K562 treated with DMSO at 1 percent for 24 hours (cell line): ENCODE measurements around the gene TXN2. TPM values are rescaled to one million over a fixed set of nuclear protein-coding genes. Genes with fewer than 3 reads are reported as not detected.

Experiments used
- total RNA-seq: library from RNA; unstranded; fragments of 300-600 nt; gene quantifications from 2 replicates; pipeline ENCODE4 v1.2.3, GENCODE V29; 2022; ENCODE audit warnings: low read depth; ENCODE audit not compliant: insufficient read depth

TXN2 gene, protein sequence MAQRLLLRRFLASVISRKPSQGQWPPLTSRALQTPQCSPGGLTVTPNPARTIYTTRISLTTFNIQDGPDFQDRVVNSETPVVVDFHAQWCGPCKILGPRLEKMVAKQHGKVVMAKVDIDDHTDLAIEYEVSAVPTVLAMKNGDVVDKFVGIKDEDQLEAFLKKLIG
- 114 and 115 TPM in 2 replicates for total RNA-seq

DNA sequence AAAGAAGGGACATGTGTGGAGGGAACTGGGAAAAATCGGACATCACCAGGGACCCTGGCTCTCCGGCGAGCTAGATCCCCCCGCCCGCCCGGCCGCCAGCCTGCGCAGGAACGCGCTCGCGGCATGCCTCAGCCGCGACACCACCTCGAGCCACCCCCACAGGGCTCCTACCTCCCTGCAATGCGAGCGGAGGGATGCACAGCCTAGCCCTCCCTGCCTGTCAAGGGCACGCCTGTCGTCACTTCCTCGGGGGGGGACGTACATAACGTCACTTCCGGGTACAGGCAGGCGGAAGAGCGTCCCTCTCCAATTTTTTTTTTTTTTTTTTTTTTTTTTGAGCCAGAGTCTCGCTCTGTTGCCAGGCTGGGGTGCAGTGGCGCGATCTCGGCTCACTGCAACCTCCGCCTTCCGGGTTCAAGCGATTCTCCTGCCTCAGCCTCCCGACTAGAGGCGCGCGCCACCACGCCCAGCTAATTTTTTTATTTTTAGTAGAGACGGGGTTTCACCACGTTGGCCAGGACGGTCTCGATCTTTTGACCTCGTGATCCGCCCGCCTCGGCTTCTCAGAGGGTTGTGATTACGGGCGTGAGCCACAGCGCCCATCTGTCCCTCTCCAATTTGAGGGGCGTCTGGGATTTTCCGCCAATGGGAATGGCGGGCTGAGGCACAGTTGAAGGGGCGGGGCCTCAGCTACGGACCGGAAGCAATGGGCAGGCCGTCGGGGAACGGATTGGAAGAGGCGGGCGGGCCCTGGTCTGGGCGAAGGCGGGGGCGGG is at the start of gene TXN2:
Gene TXN2, minus strand, starts transcription at position 248 of the 776 bp plus-strand sequence. CDS start 803 bp downstream, outside the sequence.

DNA sequence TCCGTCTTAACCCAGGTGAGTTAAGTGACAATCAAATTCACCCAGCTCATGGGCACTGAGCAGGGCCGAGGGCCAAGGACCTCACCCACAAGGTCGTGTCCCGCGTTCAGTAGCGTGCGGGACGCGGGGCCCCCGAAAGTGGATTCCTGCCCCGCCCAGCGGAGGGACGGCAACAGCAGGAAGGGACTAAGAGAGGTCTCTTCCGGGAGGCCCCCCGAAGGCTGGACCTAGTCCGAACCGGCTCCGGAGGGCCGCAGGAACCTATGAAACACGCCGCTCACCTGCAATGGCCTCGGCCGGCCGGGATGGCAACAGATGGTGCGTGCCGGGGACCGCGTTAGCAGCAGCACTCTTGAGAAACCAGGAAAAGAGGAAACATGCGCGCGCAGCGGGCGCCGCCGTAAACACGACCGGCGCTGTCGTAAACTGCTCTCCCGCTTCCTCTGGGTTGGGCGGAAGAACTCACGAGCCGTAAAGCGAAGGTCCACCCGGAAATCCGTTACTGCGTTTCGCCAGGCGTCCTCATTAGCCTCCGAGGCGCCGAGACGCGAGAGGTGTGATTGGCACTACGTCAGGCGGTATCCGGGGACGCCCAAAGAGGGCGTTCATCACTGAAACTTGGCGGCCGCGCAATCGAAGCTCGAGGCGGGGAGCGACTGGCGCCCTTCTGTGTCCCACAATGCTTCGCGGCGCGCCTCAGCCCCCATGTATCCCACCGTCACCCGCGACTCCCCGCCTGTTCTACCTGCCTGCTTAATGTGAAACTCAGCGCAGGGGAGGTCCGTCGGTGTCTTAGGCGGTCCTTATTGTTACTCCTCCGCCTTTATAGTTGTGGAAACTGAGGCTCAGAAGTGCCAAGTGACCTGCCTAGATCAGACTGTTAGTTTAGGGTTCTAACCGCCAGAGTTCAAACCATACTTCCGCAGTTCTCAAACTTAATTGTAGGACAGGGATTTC is 47.6 kb upstream of the TXN2 start, which contains the start of gene EIF3D:
Gene EIF3D, minus strand, starts transcription at position 372 of the 957 bp plus-strand sequence. CDS start 3,045 bp downstream, outside the sequence.

DNA sequence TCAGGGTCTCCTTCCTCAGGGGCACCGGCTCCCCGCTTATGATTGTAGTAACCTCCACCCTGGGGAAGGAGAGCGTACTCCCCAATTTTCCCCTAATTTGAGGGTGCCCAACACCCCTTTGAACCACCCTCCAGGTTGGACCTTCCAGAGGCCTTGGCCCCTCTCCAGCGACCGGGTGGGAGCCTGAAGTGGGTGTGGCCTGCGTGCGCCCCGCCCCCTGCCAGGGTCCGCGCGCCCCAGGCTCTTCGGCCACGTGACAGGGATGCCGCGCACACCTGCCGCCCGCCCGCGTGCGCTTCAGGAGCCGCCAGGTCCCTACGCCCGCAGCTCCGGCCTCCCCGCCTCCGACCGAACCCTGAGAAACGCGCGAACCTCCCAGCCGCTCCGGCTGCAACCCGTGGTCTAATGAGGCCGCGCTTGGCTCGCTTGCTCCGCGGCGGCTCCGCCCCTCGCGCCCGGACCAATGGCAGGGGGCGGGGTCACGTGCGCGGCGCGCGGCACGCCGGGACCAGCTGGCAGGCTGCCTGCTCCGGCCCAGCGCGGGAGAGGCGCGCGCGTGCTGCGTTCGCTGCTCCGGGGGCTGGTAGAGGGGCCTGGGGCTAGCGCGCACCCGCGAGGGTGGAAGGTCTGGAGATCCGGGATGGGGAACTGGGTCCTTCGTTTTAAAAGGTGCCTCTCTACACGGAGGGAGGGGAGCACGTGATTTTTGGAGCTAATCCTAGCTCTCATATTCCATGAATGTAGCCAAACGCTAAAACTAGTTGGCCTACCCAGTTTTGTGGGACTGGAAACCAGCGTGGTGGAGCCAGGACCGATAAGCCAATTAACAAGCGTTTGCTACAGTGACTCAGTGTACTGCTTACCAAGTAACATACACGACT is 25.4 kb upstream of the TXN2 start, which contains the start of gene FOXRED2:
Gene FOXRED2, minus strand, starts transcription at position 404 of the 881 bp plus-strand sequence. CDS start 618 bp downstream, outside the sequence.

Other genes starting within 250 kb of the TXN2 start
- 17.2 and 22.2 TPM in 2 replicates for gene APOL2, start 242.1 kb downstream of the TXN2 start, total RNA-seq
- 49.1 and 50.0 TPM in 2 replicates for gene APOL1, start 228.5 kb downstream of the TXN2 start, total RNA-seq
- 101 and 107 TPM in 2 replicates for gene MYH9, start 93.7 kb downstream of the TXN2 start, total RNA-seq
- 57.3 and 60.9 TPM in 2 replicates for gene FOXRED2, start 25.4 kb upstream of the TXN2 start, total RNA-seq
- 261 and 303 TPM in 2 replicates for gene EIF3D, start 47.5 kb upstream of the TXN2 start, total RNA-seq
- gene CACNG2, start 222.1 kb upstream of the TXN2 start, total RNA-seq = not detected in 2 replicates